Peyer's patch (tissue), 4 donors: ENCODE measurements around the gene SNX10. TPM values are rescaled to one million over a fixed set of nuclear protein-coding genes. Genes with fewer than 3 reads are reported as not detected.
"Not testable (repeated sequence)": the region's sequence is repeated elsewhere in the genome, so short reads cannot be mapped to it uniquely, and the experiment has no call there.

Source experiments
- DNase-seq, 3 donors: peaks; one replicate each; pipeline ENCODE4 v3.0.0-alpha.2; 2017 to 2019
- H3K27ac ChIP-seq, 4 donors: fragments of 200-600 bp; sonication (generic); one replicate each; pipeline ENCODE4 v1.5.1; 2016 to 2019
- H3K27me3 ChIP-seq, 2 donors: fragments of 200-600 bp; sonication (generic); one replicate each; pipeline ENCODE4 v1.5.1; 2019
- H3K36me3 ChIP-seq, 3 donors: fragments of 200-600 bp; sonication (generic); one replicate each; pipeline ENCODE4 v1.5.1; 2016 to 2019
- H3K4me1 ChIP-seq, 4 donors: fragments of 200-600 bp; sonication (generic); one replicate each; pipeline ENCODE4 v1.5.1; 2016 to 2019
- H3K4me3 ChIP-seq, 4 donors: fragments of 200-600 bp; sonication (generic); 1 replicate in 3 of 4; 2 replicates in 1 of 4; pipeline ENCODE4 v1.5.1; 2016 to 2019; ENCODE audit warnings: mild to moderate bottlenecking in 1 of 4
- H3K9me3 ChIP-seq, 4 donors: fragments of 200-600 bp; sonication (generic); one replicate each; pipeline ENCODE4 v1.5.1; 2016 to 2019; ENCODE audit warnings: mild to moderate bottlenecking in 1 of 4
- CTCF ChIP-seq, 6 experiments: fragments of 450-650 bp in 4 of 6; fragments of 200-600 bp in 2 of 6; sonication (generic) in 1 of 6; IDR thresholded peaks; one replicate each; pipeline ENCODE4 v1.5.1; 2017 to 2019; ENCODE audit warnings: antibody characterized with exemption in 6 of 6, mild to moderate bottlenecking in 3 of 6, moderate library complexity in 1 of 6
- POLR2A ChIP-seq, 2 donors: fragments of 450-650 bp; IDR thresholded peaks; one replicate each; pipeline ENCODE4 v1.5.1; 2017; ENCODE audit warnings: antibody characterized with exemption in 2 of 2, mild to moderate bottlenecking in 2 of 2, moderate library complexity in 2 of 2
- total RNA-seq, 4 donors: library from RNA; depleted of rRNA; stranded (reverse); fragments of >200 nt; gene quantifications; one replicate each; pipeline ENCODE4 v1.1.0, GENCODE V29; 2016

Gene SNX10
- total RNA-seq = 10 to 100 TPM in 1 of 4 donors, 1 to 10 TPM in 3; 1.8 to 14.9 (median 2.9) TPM

- H3K27ac ChIP-seq = peak within 1 kb of the TSS; percentile 41 to 83 (median 62)
- DNase-seq = peak; percentile 75 to 91 (median 81)
- no peaks in the 10 kb centered on the region for H3K27me3 ChIP-seq
- peak within 1 kb of the TSS; percentile 60 to 91 (median 71) for H3K4me3 ChIP-seq
- peak in 1 of 2 donors; percentile 12 for TF ChIP-seq POLR2A (IDR thresholded peaks at IDR 0.05)
- peak in 4 of 6 experiments; percentile 33 to 48 (median 40) for TF ChIP-seq CTCF (IDR thresholded peaks at IDR 0.05)
- H3K4me1 ChIP-seq = peaks cover 0 to 13% (median 0%) of the 10 kb centered on the region in 4 donors
- H3K36me3 ChIP-seq = no peaks in the 10 kb centered on the region
- no peaks in the 10 kb centered on the region for H3K9me3 ChIP-seq
These were observed at the start of gene SNX10 for GRCh38 chr7:26291699-26292538. Gene SNX10, plus strand, starts transcription at chr7:26291862. Its CDS starts 54,581 bp downstream, at chr7:26346443.

GRCh38 chr7:26245150-26245549 is 46.5 kb upstream of the SNX10 start:
- no peak for DNase-seq
- TF ChIP-seq POLR2A (IDR thresholded peaks at IDR 0.05) = no peak
- TF ChIP-seq CTCF (IDR thresholded peaks at IDR 0.05) = no peak
- H3K36me3 ChIP-seq = no peaks in the 10 kb centered on the region
- no peaks in the 10 kb centered on the region for H3K27me3 ChIP-seq
- no peaks in the 10 kb centered on the region for H3K4me1 ChIP-seq
- H3K4me3 ChIP-seq = no peak overlapping the region
- H3K9me3 ChIP-seq = no peaks in the 10 kb centered on the region
- H3K27ac ChIP-seq = no peak overlapping the region

- Histone ChIP-seq H3K4me1 (no peaks in the 10 kb centered on the region), H3K4me3 (no peak overlapping the region), H3K9me3 (no peaks in the 10 kb centered on the region), H3K36me3 (no peaks in the 10 kb centered on the region), H3K27ac (no peak overlapping the region), H3K27me3 (no peaks in the 10 kb centered on the region)
- DNase-seq = no peak
- TF ChIP-seq CTCF (IDR thresholded peaks at IDR 0.05) (no peak), POLR2A (IDR thresholded peaks at IDR 0.05) (no peak)
These were observed 41.4 kb upstream of the SNX10 start for GRCh38 chr7:26250239-26250638.

GRCh38 chr7:26261866-26262265 is 29.8 kb upstream of the SNX10 start:
- H3K36me3 ChIP-seq = not testable (repeated sequence)

GRCh38 chr7:26265065-26265464 is 26.6 kb upstream of the SNX10 start:
- Histone ChIP-seq H3K27ac (no peak overlapping the region), H3K4me3 (no peak overlapping the region), H3K4me1 (peaks cover 0 to 7% (median 0%) of the 10 kb centered on the region in 4 donors), H3K27me3 (no peaks in the 10 kb centered on the region), H3K9me3 (no peaks in the 10 kb centered on the region), H3K36me3 (no peaks in the 10 kb centered on the region)
- no peak for TF ChIP-seq CTCF (IDR thresholded peaks at IDR 0.05)
- TF ChIP-seq POLR2A (IDR thresholded peaks at IDR 0.05) = no peak
- DNase-seq = no peak

More at GRCh38 chr7:26261866-26262265, 29.8 kb upstream of the SNX10 start:
- H3K4me1 ChIP-seq, H3K27ac ChIP-seq, H3K4me3 ChIP-seq, H3K9me3 ChIP-seq, DNase-seq, H3K27me3 ChIP-seq: not testable (repeated sequence)

GRCh38 chr7:26265499-26266075 is 26.1 kb upstream of the SNX10 start:
- Histone ChIP-seq H3K27me3 (no peaks in the 10 kb centered on the region), H3K9me3 (no peaks in the 10 kb centered on the region), H3K4me3 (no peak overlapping the region), H3K4me1 (peaks cover 0 to 7% (median 0%) of the 10 kb centered on the region in 4 donors), H3K27ac (no peak overlapping the region), H3K36me3 (no peaks in the 10 kb centered on the region)
- no peak for DNase-seq
- no peak for TF ChIP-seq CTCF (IDR thresholded peaks at IDR 0.05)
- TF ChIP-seq POLR2A (IDR thresholded peaks at IDR 0.05) = no peak
